NK-92 treated with Interleukin-12 subunit alpha and Interleukin-12 subunit beta, amount 100 ng/mL, for 24 hours (cell line): ENCODE measurements around the gene YARS1.
A peak's percentile ranks its signal among the peaks of the same experiment; 100 is the strongest.

Experiments
- DNase-seq: peaks from one replicate; lab custom pipeline; 2025; lab: John Stamatoyannopoulos, UW

Gene YARS1

GRCh38 chr1:32780628-32781234 is 36.4 kb downstream of the YARS1 start:
- no peak for DNase-seq

- no peak for DNase-seq
Measured at GRCh38 chr1:32780005-32780404, 37.2 kb downstream of the YARS1 start.

GRCh38 chr1:32779242-32779641 is 37.9 kb downstream of the YARS1 start:
- DNase-seq, result no peak

GRCh38 chr1:32775640-32776337 is 41.4 kb downstream of the YARS1 start:
- DNase-seq, result no peak

GRCh38 chr1:32774950-32775634 is 42.1 kb downstream of the YARS1 start:
- no peak for DNase-seq

DNA sequence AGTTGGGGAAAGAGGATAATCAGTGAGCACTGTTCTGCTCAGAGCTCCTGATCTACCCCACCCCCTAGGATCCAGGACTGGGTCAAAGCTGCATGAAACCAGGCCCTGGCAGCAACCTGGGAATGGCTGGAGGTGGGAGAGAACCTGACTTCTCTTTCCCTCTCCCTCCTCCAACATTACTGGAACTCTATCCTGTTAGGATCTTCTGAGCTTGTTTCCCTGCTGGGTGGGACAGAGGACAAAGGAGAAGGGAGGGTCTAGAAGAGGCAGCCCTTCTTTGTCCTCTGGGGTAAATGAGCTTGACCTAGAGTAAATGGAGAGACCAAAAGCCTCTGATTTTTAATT is 42.7 kb downstream of the YARS1 start:
- DNase-seq, result no peak

DNA sequence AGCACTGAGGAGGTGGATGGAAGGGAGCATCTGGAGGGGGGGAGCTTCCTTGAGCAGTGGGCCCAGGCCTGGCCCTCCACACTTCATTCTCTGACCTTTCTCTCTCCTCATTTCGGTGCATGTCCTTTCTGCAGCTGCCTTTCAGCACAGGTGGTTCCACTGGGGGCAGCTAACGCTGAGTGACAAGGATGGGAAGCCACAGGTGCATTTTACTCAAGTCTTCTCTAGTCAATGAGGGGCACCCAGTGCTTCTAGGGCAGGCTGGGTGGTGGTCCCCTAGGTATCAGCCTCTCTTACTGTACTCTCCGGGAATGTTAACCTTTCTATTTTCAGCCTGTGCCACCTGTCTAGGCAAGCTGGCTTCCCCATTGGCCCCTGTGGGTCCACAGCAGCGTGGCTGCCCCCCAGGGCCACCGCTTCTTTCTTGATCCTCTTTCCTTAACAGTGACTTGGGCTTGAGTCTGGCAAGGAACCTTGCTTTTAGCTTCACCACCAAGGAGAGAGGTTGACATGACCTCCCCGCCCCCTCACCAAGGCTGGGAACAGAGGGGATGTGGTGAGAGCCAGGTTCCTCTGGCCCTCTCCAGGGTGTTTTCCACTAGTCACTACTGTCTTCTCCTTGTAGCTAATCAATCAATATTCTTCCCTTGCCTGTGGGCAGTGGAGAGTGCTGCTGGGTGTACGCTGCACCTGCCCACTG is 43.2 kb downstream of the YARS1 start:
- no peak for DNase-seq

- peak; percentile 46 for DNase-seq
Measured at GRCh38 chr1:32773018-32773763, 44.0 kb downstream of the YARS1 start.

DNA sequence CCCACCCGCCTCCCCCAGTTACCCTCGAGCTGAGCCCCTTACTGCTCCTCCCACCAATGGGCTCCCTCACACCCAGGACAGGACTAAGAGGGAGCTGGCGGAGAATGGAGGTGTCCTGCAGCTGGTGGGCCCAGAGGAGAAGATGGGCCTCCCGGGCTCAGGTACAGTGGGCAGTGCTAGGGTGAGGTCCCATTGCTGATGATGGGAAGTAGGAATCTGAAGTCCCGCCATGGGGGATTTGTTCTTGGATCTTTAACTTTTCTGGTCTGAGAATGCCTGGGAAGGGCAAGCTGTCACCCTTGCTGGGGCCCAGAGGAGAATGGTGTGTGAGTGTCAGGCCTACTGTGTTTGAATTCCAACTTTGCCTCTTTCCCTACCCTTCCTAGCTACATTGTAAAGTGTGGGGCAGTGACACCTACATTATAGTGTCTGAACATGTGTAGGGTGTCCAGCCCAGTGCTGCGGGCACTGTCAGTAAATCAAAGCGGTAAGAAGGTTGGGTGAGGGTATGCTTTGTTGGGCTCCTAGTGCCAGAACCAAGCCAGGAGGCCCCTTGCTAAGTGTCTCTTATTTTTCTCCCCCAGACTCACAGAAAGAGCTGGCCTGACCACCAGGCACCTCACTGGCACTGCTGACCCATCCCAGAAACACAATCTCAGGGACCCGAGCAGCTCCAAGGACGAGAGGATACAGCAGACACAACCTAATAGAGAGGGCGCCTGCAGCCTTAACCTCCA is 44.7 kb downstream of the YARS1 start:
- no peak for DNase-seq

GRCh38 chr1:32771561-32772280 is 45.4 kb downstream of the YARS1 start:
- DNase-seq, result no peak

DNA sequence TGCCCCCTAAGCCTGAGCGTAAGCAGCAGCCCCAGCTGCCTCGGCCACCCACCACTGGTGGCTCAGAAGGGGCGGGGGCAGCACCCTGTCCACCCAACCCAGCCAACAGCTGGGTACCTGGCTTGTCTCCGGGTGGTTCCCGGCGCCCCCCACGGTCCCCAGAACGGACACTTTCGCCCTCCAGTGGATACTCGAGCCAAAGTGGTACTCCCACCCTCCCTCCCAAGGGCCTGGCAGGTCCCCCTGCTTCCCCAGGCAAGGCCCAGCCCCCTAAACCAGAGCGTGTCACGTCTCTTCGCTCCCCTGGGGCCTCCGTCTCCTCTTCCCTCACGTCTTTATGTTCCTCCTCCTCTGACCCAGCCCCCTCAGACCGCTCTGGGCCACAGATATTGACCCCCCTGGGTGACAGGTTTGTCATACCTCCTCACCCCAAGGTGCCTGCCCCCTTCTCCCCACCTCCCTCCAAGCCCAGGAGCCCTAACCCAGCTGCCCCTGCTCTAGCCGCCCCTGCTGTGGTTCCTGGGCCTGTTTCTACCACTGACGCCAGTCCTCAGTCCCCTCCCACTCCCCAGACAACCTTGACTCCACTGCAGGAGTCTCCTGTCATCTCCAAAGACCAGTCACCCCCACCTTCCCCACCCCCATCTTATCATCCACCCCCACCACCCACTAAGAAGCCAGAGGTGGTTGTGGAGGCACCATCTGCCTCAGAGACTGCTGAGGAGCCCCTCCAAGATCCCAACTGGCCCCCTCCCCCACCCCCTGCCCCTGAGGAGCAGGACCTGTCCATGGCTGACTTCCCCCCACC is 46.2 kb downstream of the YARS1 start:
- DNase-seq, result no peak

GRCh38 chr1:32770221-32770731 is 46.9 kb downstream of the YARS1 start:
- DNase-seq, result no peak

DNA sequence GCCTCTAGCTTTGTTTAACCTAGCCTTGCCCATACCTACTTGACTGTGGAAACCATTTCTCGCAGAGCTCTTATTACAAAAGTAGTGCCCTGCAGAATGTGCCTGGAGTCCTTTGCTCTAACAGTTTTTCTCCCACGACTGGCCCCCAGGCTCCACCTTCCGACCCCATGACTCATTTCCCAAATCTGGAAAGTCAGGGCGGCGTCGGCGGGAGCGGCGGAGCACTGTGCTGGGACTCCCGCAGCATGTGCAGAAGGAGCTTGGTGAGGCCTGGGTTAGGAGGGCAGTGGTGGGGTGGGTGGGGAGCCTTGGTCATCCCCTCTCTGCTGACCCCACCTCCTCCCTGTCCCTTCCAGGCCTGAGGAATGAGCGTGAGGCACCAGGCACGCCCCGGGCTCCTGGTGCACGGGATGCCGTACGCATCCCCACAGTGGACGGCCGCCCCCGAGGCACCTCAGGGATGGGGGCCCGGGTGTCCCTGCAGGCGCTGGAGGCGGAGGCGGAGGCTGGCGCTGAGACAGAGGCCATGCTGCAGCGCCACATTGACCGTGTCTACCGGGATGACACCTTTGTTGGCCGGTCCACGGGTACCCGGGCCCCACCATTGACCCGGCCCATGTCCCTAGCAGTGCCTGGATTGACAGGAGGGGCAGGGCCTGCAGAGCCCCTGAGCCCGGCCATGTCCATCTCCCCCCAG is 47.5 kb downstream of the YARS1 start:
- no peak for DNase-seq

- DNase-seq, result no peak
Measured at GRCh38 chr1:32768110-32768850, 48.9 kb downstream of the YARS1 start.

- no peak for DNase-seq
Measured at GRCh38 chr1:32767641-32768040, 49.5 kb downstream of the YARS1 start.

DNA sequence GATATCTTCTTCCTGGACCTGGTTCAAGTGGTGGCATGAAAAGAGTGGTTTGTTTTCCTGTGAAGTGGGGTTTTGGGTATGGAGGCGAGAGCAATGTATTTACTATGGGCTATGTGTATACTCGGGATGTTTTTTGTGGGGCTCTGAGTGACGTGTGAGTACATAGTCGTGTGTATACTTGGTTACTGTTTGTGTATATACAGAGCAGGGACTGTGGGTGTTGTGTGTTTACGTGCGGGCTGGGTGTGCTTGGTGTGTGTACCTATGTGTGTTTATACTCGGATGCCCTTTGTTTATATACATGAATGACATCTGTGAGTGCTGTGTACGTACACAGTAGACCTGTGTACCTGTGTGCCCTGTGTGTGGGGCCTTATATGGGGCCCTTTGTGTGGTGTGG is 50.0 kb downstream of the YARS1 start:
- no peak for DNase-seq

DNA sequence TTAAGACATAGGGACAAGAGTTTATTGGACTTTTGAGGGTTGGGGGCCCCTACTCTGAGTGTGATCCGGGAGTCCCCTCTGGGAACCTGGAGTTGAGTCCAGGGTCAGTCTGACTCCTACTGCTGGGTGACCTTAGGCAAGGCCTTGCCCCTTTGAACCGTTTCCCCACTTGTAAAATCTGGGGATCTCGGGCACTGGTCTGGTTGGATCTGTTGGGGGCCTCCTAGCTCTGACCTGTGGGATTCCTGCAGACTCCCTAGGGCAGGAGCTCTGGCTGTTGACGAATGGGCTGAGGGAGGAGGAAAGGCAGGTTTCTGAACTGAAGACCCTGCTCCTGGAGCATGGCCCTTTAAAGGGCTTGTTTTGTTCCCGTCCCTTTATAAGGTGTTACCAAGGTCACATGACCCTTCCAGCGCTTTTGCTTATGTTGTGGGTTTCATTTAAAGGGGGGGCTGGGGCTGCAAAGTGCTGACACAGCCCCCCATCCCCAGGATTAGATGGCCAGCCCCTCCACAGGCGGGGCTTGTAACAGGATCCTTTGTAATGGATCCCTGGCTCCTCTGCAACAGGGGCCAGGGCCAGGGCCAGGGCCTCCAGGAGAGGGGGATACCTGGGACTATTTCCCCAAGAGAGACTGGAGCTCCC is 50.7 kb downstream of the YARS1 start:
- DNase-seq, result no peak
